Lower lobe of right lung (tissue), 2 donors: ENCODE data around the gene BEST1. TPM values are rescaled to one million over a fixed set of nuclear protein-coding genes. Genes with fewer than 3 reads are reported as not detected.
A peak's percentile ranks its signal among the peaks of the same experiment; 100 is the strongest.
"Not testable (repeated sequence)": the region's sequence is repeated elsewhere in the genome, so short reads cannot be mapped to it uniquely, and the experiment has no call there.

Experiments
- ATAC-seq, 2 donors: fragments of 200-7000 bp; cut with Tn5 transposase; one replicate each; pipeline ENCODE4 v1.9.1; 2020 to 2022; ENCODE audit warnings: mild to moderate bottlenecking in 2 of 2, moderate library complexity in 2 of 2
- DNase-seq: peaks from one replicate; pipeline ENCODE4 v3.0.0-alpha.2; 2020
- H3K27ac ChIP-seq: fragments of 200-600 bp; one replicate; pipeline ENCODE4 v1.8.0; 2022
- H3K27me3 ChIP-seq: fragments of 200-600 bp; one replicate; pipeline ENCODE4 v1.8.0; 2022; ENCODE audit warnings: low read depth
- H3K36me3 ChIP-seq: fragments of 200-600 bp; one replicate; pipeline ENCODE4 v1.8.0; 2022; ENCODE audit warnings: mild to moderate bottlenecking
- H3K4me1 ChIP-seq: fragments of 200-600 bp; one replicate; pipeline ENCODE4 v1.8.0; 2022
- H3K4me3 ChIP-seq: fragments of 200-600 bp; one replicate; pipeline ENCODE4 v1.8.0; 2022; ENCODE audit warnings: mild to moderate bottlenecking
- H3K9me3 ChIP-seq: fragments of 200-600 bp; one replicate; pipeline ENCODE4 v1.8.0; 2022
- CTCF ChIP-seq: fragments of 200-600 bp; IDR thresholded peaks from one replicate; pipeline ENCODE4 v1.8.0; 2022; ENCODE audit warnings: antibody characterized with exemption, mild to moderate bottlenecking
- intact Hi-C: fragments of 100-400 bp; cut with DNase I; formaldehyde crosslinking; loops from one replicate; pipeline ENCODE4 v1.11.0; 2022
- total RNA-seq: library from RNA; stranded (reverse); fragmentation: NEBNext Ultra II Directional; extraction: Animal tissue kit (Norgen Biotek cat#: 25700); gene quantifications from one replicate; pipeline ENCODE4 v1.2.1, GENCODE V29; 2021
- donor health status: DM: no; HTN: yes; CAD: no; lungs with severe emphysema.

Gene BEST1
- total RNA-seq, 1 donor from 2014 or later = 14.1 TPM

DNA sequence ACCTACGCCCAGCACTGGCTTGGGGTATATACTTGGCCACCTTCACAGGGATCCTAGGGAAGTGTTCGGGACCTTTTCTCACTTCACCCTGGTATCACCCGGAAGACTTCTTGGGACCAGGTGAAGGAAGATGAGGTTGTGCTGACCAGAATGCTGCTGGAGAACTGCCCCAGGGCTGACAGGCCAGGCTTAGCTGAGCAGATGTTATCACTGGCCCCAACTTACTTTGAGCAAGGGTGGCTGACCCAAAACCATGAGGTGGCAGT is 12.8 kb downstream of the BEST1 start:
- H3K27ac ChIP-seq = peak overlapping the region; percentile 97
- H3K36me3 ChIP-seq = peaks cover 44% of the 10 kb centered on the region
- no peak overlapping the region for H3K4me3 ChIP-seq
- DNase-seq = no peak
- intact Hi-C loops = no loop called here
- H3K9me3 ChIP-seq = no peaks in the 10 kb centered on the region
- peak in 1 of 2 donors; percentile 0 for ATAC-seq
- no peak for TF ChIP-seq CTCF
- no peaks in the 10 kb centered on the region for H3K27me3 ChIP-seq
- peaks cover 55% of the 10 kb centered on the region for H3K4me1 ChIP-seq

GRCh38 chr11:61963282-61964057 is 13.3 kb downstream of the BEST1 start:
- peaks cover 60% of the 10 kb centered on the region for H3K4me1 ChIP-seq
- H3K36me3 ChIP-seq = peaks cover 44% of the 10 kb centered on the region
- no peaks in the 10 kb centered on the region for H3K27me3 ChIP-seq
- no peak for TF ChIP-seq CTCF
- DNase-seq (no peak), ATAC-seq (peak; percentile 8 to 31)
- H3K9me3 ChIP-seq = no peaks in the 10 kb centered on the region
- H3K27ac ChIP-seq = peak overlapping the region; percentile 97
- intact Hi-C loops = no loop called here
- H3K4me3 ChIP-seq = peak overlapping the region; percentile 98

- peaks cover 42% of the 10 kb centered on the region for H3K36me3 ChIP-seq
- intact Hi-C loops = no loop called here
- no peaks in the 10 kb centered on the region for H3K27me3 ChIP-seq
- peaks cover 67% of the 10 kb centered on the region for H3K4me1 ChIP-seq
- H3K9me3 ChIP-seq = no peaks in the 10 kb centered on the region
- H3K4me3 ChIP-seq = peak overlapping the region; percentile 98
- peak overlapping the region; percentile 97 for H3K27ac ChIP-seq
- TF ChIP-seq CTCF = no peak
- ATAC-seq (no peak), DNase-seq (no peak)
Observed at GRCh38 chr11:61964058-61964665, 14.0 kb downstream of the BEST1 start.

- H3K9me3 ChIP-seq, DNase-seq, intact Hi-C loops, H3K27me3 ChIP-seq, ATAC-seq: not testable (repeated sequence)
- Histone ChIP-seq H3K4me3 (peak overlapping the region; percentile 98), H3K4me1 (peaks cover 73% of the 10 kb centered on the region), H3K27ac (peak overlapping the region; percentile 97), H3K36me3 (peaks cover 36% of the 10 kb centered on the region)
Observed at GRCh38 chr11:61964666-61965271, 14.6 kb downstream of the BEST1 start.

DNA sequence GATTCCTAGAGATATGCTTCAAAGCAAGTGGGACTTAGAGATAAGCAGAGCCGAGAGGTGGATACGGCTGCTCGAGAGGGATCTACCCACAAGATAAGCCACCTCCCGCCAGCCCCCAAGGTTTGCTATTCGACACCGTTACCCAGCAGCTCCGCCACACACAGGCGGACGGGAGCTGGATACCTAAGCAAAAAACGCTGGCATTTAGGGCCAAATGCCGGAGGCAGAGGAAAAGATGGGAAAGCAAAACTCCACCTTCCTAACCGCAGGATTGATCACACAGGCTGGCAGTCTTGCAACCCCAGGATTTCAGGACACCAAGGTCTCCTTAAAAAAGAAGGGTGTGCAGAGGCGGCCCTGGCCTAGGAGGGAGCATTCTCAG is 16.6 kb downstream of the BEST1 start:
- intact Hi-C loops = no loop called here
- DNase-seq = no peak
- Histone ChIP-seq H3K4me1 (peaks cover 81% of the 10 kb centered on the region), H3K9me3 (no peaks in the 10 kb centered on the region), H3K27me3 (no peaks in the 10 kb centered on the region), H3K36me3 (peaks cover 35% of the 10 kb centered on the region), H3K27ac (peak overlapping the region; percentile 97), H3K4me3 (peak overlapping the region; percentile 98)
- no peak for TF ChIP-seq CTCF
- ATAC-seq = no peak
